Memory B cell (primary cell): ENCODE results near the gene IFT27.

Experiments
- ATAC-seq: fragments of 150-1000 bp; cut with Tn5 transposase; 2 replicates; pipeline ENCODE4 v1.10.0; 2021; ENCODE audit warnings: low read depth, mild to moderate bottlenecking, moderate library complexity
- DNase-seq, 2 donors: peaks; one replicate each; pipeline ENCODE4 v3.0.0; 2022; ENCODE audit warnings: low spot score in 2 of 2
- H3K27ac Mint-ChIP-seq: one replicate; pipeline ENCODE4 v1.8.0; 2022; ENCODE audit warnings: mild to moderate bottlenecking, moderate library complexity, mixed read lengths
- H3K27me3 Mint-ChIP-seq: one replicate; pipeline ENCODE4 v1.8.0; 2022; ENCODE audit warnings: mixed read lengths
- H3K36me3 Mint-ChIP-seq: one replicate; pipeline ENCODE4 v1.8.0; 2022; ENCODE audit warnings: mild to moderate bottlenecking, mixed read lengths
- H3K4me1 Mint-ChIP-seq: one replicate; pipeline ENCODE4 v1.8.0; 2022; ENCODE audit warnings: mixed read lengths
- H3K4me3 Mint-ChIP-seq: one replicate; pipeline ENCODE4 v1.8.0; 2022; ENCODE audit warnings: mild to moderate bottlenecking, moderate library complexity, mixed read lengths
- H3K9me3 Mint-ChIP-seq: one replicate; pipeline ENCODE4 v1.8.0; 2022; ENCODE audit warnings: mixed read lengths

IFT27 gene

DNA sequence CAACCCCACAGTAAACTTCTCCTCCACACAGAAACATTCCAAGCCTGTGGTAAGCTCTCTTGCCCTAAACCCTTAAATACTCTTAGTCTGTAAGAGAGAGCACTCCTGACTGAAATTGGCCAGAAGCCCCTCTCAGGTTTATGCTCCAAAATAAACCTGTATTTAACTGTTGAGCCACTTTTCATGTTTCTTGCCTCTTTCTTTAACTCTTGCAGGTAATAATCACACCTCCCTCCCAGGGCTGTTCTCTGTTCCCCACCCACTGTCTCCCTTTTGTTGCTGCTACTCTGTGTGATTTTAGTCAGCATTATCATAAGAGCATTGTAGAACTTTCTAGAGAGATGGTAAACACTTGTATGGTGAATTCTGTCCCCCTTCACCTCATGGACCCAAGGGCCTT, 2.1 kb upstream of the IFT27 start:
- no peak for ATAC-seq
- Mint-ChIP-seq H3K27ac (peak overlapping the region; percentile 55), H3K4me1 (peaks cover 9% of the 10 kb centered on the region), H3K36me3 (no peaks in the 10 kb centered on the region), H3K4me3 (no peak overlapping the region), H3K9me3 (no peaks in the 10 kb centered on the region), H3K27me3 (no peaks in the 10 kb centered on the region)
- no peak for DNase-seq

GRCh38 chr22:36776722-36777121, 803 bp upstream of the IFT27 start:
- peak overlapping the region; percentile 95 for H3K4me3 Mint-ChIP-seq
- H3K36me3 Mint-ChIP-seq, result peaks cover 6% of the 10 kb centered on the region
- peak overlapping the region; percentile 99 for H3K27ac Mint-ChIP-seq
- DNase-seq (peak in 1 of 2 donors; percentile 20), ATAC-seq (no peak)
- H3K9me3 Mint-ChIP-seq, result no peaks in the 10 kb centered on the region
- H3K4me1 Mint-ChIP-seq, result peaks cover 6% of the 10 kb centered on the region
- no peaks in the 10 kb centered on the region for H3K27me3 Mint-ChIP-seq

GRCh38 chr22:36775586-36775963, 344 bp downstream of the IFT27 start:
- no peaks in the 10 kb centered on the region for H3K9me3 Mint-ChIP-seq
- peak overlapping the region; percentile 99 for H3K27ac Mint-ChIP-seq
- DNase-seq (peak; percentile 36 to 40), ATAC-seq (peak; percentile 13)
- peak overlapping the region; percentile 95 for H3K4me3 Mint-ChIP-seq
- H3K4me1 Mint-ChIP-seq, result peaks cover 8% of the 10 kb centered on the region
- H3K27me3 Mint-ChIP-seq, result no peaks in the 10 kb centered on the region
- H3K36me3 Mint-ChIP-seq, result peaks cover 10% of the 10 kb centered on the region

DNA sequence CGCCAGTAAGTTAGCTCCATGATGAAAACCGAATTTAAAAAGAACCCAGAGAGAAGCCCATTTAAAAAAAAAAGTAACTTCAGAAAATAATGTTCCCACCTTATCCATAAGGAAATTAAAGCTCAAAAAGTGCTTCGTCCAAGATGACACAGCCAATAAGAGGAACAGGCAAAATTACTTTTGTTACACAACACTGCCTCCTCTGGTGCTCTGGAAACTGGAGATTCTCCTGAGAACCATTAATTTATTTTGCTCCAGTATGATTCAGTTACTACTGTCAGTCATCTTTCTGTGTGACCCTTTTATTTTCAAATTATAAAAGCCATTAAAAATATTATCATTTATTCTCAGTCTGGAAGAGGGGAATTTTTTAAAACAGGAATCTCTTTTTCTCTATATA, 2.0 kb downstream of the IFT27 start:
- no peaks in the 10 kb centered on the region for H3K9me3 Mint-ChIP-seq
- no peak overlapping the region for H3K27ac Mint-ChIP-seq
- ATAC-seq, result no peak
- peaks cover 8% of the 10 kb centered on the region for H3K4me1 Mint-ChIP-seq
- no peak overlapping the region for H3K4me3 Mint-ChIP-seq
- H3K27me3 Mint-ChIP-seq, result no peaks in the 10 kb centered on the region
- no peak for DNase-seq
- peaks cover 10% of the 10 kb centered on the region for H3K36me3 Mint-ChIP-seq

- H3K9me3 Mint-ChIP-seq, result no peaks in the 10 kb centered on the region
- no peaks in the 10 kb centered on the region for H3K27me3 Mint-ChIP-seq
- ATAC-seq, result no peak
- H3K4me1 Mint-ChIP-seq, result peaks cover 8% of the 10 kb centered on the region
- DNase-seq, result no peak
- H3K36me3 Mint-ChIP-seq, result peaks cover 10% of the 10 kb centered on the region
- no peak overlapping the region for H3K4me3 Mint-ChIP-seq
- peak overlapping the region; percentile 14 for H3K27ac Mint-ChIP-seq
Observed at GRCh38 chr22:36772451-36772850, 3.5 kb downstream of the IFT27 start.

- Mint-ChIP-seq H3K4me3 (no peak overlapping the region), H3K9me3 (no peaks in the 10 kb centered on the region), H3K27me3 (no peaks in the 10 kb centered on the region), H3K4me1 (peaks cover 12% of the 10 kb centered on the region), H3K27ac (no peak overlapping the region), H3K36me3 (peaks cover 10% of the 10 kb centered on the region)
- no peak for ATAC-seq
- no peak for DNase-seq
Observed at GRCh38 chr22:36771356-36772063, 4.4 kb downstream of the IFT27 start.

DNA sequence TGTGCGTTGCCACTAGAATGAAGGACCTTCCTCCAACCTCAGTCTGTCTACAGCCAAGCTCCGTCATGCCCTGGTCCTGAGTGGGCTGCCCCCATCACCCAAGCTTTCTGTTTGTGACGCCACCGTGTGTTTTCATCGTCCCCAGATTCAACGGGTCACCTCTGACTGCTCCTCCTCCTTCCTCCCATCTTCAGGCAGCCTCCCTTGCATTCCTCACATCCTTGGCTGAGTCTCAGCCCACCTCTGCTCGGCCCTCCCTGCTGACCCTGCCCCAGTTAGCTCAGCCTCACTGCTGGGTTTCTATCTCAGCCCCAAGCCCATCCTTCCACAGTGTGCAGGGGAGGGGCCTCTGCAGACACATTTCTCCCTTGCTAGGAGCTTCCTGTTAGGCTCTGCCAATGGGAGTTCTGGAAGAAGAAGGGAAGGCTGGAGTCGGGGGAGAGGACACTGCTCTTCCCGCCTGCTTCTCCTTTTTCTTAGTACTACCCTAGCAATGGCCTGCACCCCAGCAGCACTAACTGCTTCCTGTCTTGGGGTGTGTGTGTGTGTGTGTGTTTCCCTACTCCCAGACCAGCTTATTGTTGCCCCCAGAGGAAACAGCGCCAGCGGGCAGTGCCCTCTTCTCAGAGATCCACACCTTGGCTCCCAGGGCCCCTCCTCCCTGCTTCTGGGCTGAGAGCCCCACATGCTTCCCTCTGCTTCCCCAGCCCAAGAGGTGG, 5.2 kb downstream of the IFT27 start:
- no peak overlapping the region for H3K27ac Mint-ChIP-seq
- DNase-seq (no peak), ATAC-seq (no peak)
- peaks cover 13% of the 10 kb centered on the region for H3K36me3 Mint-ChIP-seq
- no peaks in the 10 kb centered on the region for H3K9me3 Mint-ChIP-seq
- H3K4me1 Mint-ChIP-seq, result peaks cover 12% of the 10 kb centered on the region
- no peak overlapping the region for H3K4me3 Mint-ChIP-seq
- no peaks in the 10 kb centered on the region for H3K27me3 Mint-ChIP-seq

GRCh38 chr22:36769541-36770512, 6.1 kb downstream of the IFT27 start:
- H3K9me3 Mint-ChIP-seq, result no peaks in the 10 kb centered on the region
- no peak overlapping the region for H3K27ac Mint-ChIP-seq

GRCh38 chr22:36768616-36769015, 7.3 kb downstream of the IFT27 start:
- Mint-ChIP-seq H3K4me3 (no peak overlapping the region), H3K27ac (no peak overlapping the region), H3K36me3 (peaks cover 15% of the 10 kb centered on the region), H3K27me3 (no peaks in the 10 kb centered on the region), H3K4me1 (peaks cover 7% of the 10 kb centered on the region), H3K9me3 (no peaks in the 10 kb centered on the region)
- ATAC-seq (no peak), DNase-seq (no peak)

More at GRCh38 chr22:36769541-36770512, 6.1 kb downstream of the IFT27 start:
- Mint-ChIP-seq H3K27me3 (no peaks in the 10 kb centered on the region), H3K4me3 (no peak overlapping the region), H3K4me1 (peaks cover 7% of the 10 kb centered on the region), H3K36me3 (peaks cover 15% of the 10 kb centered on the region)
- ATAC-seq (no peak), DNase-seq (no peak)

DNA sequence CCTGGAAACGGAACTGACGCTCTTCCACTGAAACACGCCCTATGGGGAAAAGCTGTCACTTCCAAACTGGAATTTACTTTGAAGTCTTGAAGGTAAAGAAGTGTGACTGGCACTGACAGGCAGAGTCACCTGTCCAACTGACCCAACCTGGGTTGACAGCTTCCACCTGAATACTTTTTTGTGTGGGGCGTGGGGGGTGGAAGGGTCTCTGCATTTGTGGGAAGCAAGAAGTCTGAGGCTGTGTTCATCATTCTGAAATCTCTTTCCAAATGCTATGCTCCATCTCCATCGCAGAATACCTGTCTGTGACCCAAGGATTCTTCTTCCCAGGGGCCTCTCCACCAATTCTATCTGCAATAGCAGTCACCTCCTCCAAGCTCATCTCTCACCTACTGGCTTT, 7.8 kb downstream of the IFT27 start:
- peaks cover 7% of the 10 kb centered on the region for H3K4me1 Mint-ChIP-seq
- H3K36me3 Mint-ChIP-seq, result peaks cover 15% of the 10 kb centered on the region
- no peaks in the 10 kb centered on the region for H3K9me3 Mint-ChIP-seq
- DNase-seq (no peak), ATAC-seq (no peak)
- H3K27ac Mint-ChIP-seq, result no peak overlapping the region
- H3K4me3 Mint-ChIP-seq, result no peak overlapping the region
- H3K27me3 Mint-ChIP-seq, result no peaks in the 10 kb centered on the region

DNA sequence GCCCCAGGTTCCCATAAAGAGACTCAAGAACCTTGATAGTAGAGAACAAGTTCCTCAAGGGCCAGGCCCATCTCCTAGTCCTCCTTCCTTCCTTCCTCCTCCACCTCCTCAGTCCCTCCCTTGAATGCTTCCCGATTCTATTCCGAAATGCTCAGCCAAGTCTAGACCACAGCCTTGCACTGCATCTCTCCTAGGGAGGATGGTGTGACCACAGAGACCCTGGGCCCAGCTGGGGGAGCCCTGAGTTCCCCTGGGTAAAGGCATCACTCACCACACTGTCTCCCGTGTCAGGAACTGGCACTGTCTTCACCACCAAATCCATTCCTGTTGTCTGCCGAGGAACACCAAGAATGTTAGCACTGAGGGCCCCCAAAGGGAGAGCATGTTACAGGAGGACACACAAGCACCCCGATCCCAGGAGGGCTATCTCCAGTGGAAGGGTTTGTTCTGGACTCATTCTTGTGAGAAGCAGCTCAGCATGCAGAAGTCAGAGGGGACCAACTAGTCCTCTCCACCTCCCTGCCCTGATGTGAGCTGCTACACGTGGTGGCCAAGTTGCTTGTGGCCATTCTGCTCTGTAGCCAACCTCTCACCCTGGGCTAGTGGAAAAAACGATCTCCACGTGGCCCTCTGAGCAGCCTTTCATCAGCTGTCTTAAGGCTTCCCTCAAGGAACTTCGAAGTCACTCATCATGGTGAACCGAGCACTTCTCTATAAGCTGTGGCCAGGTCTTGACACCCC, 8.7 kb downstream of the IFT27 start:
- H3K4me3 Mint-ChIP-seq, result no peak overlapping the region
- H3K36me3 Mint-ChIP-seq, result peaks cover 16% of the 10 kb centered on the region
- DNase-seq (no peak), ATAC-seq (no peak)
- no peaks in the 10 kb centered on the region for H3K27me3 Mint-ChIP-seq
- H3K27ac Mint-ChIP-seq, result peak overlapping the region; percentile 45
- no peaks in the 10 kb centered on the region for H3K9me3 Mint-ChIP-seq
- H3K4me1 Mint-ChIP-seq, result peaks cover 5% of the 10 kb centered on the region

- Mint-ChIP-seq H3K9me3 (no peaks in the 10 kb centered on the region), H3K4me1 (peaks cover 4% of the 10 kb centered on the region), H3K27me3 (no peaks in the 10 kb centered on the region), H3K36me3 (peaks cover 9% of the 10 kb centered on the region), H3K4me3 (no peak overlapping the region), H3K27ac (no peak overlapping the region)
- no peak for ATAC-seq
- DNase-seq, result no peak
Observed at GRCh38 chr22:36765943-36766450, 9.9 kb downstream of the IFT27 start.

DNA sequence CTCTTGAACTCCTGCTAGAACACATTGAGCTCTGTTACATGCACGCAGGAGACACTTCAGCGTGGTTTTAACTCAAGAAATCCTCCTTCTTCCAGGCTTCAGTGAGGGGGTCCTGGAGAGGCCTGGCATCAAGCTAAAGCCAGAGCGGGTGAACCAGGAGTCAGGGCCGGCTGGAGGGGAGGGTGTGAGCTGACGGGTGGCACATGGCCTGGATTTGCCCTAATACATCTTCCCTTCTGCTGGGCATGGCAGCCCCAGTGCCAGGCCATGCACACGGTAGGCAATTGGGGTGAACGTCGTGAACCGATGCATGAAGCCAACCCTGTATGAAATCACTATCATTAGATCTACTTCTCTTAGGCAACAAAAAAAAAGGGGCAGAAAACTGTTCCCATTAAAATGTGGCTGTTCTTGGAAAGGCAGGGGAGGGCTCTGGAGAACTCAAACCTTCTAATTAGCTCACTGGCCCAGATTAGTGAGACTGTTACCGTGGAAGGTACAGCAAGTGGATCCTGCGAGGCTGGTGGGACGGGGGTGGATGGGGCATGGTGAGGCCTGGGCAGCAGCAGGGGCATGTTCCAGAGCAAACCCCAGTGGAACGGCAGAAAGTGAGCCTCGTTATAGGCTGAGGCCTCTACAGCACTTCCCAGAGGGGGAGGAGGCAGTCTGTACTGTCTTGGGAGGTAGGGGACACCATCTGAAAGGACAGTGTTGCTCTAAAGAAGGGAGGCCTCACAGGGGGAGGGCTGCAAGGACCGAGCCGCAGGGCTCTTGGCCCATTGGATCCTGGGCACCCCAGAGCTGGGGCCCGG, 10.6 kb downstream of the IFT27 start:
- no peak overlapping the region for H3K4me3 Mint-ChIP-seq
- H3K4me1 Mint-ChIP-seq, result peaks cover 3% of the 10 kb centered on the region
- no peaks in the 10 kb centered on the region for H3K27me3 Mint-ChIP-seq
- peaks cover 9% of the 10 kb centered on the region for H3K36me3 Mint-ChIP-seq
- no peaks in the 10 kb centered on the region for H3K9me3 Mint-ChIP-seq
- DNase-seq (no peak), ATAC-seq (no peak)
- H3K27ac Mint-ChIP-seq, result no peak overlapping the region
